Activated gamma-delta T cell treated with Interleukin-2 at 50 U/mL for 16 hours (primary cell): ENCODE measurements around the gene WDR38.

Experiments used
- DNase-seq: peaks from one replicate; pipeline ENCODE4 v3.0.0-alpha.2; 2020

Gene WDR38

DNA sequence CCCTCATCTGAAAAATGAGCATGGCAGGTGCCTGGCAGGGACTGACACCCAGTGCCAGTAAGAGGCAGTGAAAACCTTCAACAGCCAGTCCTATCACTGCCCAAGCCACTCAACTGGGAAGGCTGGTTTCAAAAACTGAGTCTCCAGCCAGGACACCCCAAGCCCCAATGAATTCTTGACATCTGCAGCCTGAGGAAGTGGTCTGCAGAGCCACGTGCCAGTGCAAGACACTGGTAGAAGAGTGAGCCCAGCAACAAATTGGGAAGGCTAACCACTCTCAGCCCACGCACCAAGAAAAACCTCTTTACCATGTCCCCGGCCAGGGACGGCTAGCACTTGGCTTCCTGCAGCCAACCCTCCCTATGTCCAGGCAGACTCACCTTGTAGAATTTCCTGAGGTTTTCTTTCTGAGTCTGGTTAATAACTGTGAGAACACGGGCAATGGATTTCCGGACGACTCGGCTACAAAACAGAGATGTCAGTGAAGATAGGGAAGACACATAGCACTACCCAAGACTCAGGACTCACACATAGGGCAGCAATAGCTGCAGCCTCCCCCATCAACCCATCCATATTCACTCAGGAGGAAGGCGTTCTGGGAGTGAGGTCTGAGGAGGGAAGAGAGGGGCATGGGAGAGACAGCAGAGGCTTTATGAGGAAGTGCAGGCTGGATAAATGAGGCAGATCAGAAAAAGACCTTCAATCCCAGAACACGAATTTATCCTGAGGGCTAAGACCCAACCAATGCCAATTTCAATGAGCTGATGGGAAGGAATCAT is 6.7 kb downstream of the WDR38 start:
- DNase-seq = no peak

GRCh38 chr9:124860582-124861341 is 7.5 kb downstream of the WDR38 start:
- DNase-seq = no peak

- DNase-seq = peak; percentile 95
Observed at GRCh38 chr9:124861342-124862229, 8.3 kb downstream of the WDR38 start, which contains the start of the genes ARPC5L and RPL35. TSS of gene ARPC5L (plus strand) at chr9:124862130. CDS start at chr9:124869291, 7,161 bp downstream. TSS of gene RPL35 (minus strand) at chr9:124861957. CDS start at chr9:124861912, 45 bp downstream.

DNA sequence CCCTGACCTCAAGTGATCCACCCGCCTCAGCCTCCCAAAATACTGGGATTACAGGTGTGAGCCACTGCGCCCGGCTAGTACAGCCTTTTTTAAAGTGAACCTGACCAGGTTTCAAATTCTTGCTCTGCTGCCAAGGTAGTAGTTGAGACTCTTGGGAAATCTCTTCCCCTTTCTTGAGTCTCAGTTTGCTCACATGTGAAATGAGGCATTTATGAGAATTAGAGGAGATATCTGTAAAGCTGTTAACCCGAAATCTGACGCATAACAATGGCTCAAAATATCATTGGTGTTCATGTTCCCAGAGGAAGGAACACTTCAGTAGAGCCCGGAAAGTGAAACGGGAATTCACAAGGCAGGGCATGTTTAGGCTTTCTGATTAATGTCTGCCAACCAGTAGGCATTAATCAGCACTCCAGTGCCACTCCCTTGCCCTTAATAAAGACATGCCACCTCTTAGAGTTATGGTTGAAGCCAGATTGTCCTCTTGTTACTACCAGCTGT is 10.2 kb downstream of the WDR38 start:
- DNase-seq = no peak

- peak; percentile 85 for DNase-seq
Observed at GRCh38 chr9:124868511-124869465, 15.5 kb downstream of the WDR38 start.

GRCh38 chr9:124869466-124869985 is 16.3 kb downstream of the WDR38 start:
- DNase-seq = peak; percentile 38

- DNase-seq = peak; percentile 80
Observed at GRCh38 chr9:124869986-124870560, 16.8 kb downstream of the WDR38 start.

DNA sequence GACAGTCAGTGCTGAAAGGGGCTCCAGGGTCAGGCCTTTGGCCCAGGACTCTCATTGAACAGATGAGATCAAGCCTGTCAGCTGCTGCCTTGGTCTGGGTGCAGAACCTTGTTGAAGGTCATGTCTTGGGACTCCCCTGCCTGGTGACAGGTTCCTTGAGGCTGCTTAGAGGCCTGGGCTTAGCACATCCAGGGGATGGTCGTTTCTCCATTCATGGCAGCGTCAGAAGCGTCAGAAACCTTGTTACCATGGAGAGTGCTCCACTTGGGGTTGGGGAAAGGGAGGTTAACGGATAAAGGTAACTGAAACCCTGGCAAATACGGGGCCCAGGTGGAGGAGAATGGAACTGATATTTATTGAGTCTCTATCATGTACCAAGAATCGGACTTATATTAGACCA is 17.5 kb downstream of the WDR38 start:
- DNase-seq = no peak

GRCh38 chr9:124871156-124871561 is 17.9 kb downstream of the WDR38 start:
- DNase-seq = no peak

DNA sequence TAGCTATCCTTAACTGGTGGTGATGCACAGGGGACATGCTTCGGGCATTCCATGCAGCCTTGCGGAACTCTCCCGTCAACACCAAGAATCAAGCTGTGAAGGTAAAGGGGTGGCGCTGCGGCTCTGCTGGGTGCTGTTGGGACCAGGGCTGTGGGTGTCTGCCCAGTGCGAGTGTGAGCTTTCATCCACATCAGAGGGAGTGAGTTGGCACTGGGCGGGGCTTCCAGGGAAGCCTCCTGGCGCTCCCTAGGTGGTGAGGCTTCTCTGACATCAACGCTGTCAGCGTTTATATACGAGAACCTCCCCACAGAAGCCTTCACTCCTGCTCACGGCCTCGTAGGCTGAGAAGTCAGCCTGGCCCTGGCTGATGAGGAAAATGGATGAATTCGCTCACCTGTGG is 20.4 kb downstream of the WDR38 start:
- DNase-seq = peak; percentile 44

DNA sequence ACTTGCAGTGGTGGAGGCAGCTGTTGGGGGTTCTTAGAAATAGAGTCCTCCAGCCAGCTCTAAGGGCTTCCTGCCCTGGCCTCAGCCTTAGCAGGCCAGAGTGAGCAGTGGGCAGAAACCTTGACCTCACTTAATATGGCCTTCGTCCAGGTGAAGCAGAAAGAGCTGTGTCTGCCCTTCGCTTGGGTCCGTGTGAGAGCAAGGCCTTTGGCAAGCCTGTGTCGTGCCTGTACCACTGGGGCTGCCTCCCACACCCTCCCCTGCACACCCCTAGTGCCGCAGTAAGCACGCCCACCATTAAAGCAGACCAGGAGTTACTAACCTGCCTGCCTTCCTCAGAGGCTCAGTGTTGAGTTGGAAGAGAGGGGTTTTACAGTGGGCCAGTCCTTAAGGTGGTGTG is 22.2 kb downstream of the WDR38 start:
- DNase-seq = no peak

- DNase-seq = no peak
Observed at GRCh38 chr9:124877021-124877782, 23.9 kb downstream of the WDR38 start.

GRCh38 chr9:124878021-124878420 is 24.8 kb downstream of the WDR38 start:
- DNase-seq = no peak

DNA sequence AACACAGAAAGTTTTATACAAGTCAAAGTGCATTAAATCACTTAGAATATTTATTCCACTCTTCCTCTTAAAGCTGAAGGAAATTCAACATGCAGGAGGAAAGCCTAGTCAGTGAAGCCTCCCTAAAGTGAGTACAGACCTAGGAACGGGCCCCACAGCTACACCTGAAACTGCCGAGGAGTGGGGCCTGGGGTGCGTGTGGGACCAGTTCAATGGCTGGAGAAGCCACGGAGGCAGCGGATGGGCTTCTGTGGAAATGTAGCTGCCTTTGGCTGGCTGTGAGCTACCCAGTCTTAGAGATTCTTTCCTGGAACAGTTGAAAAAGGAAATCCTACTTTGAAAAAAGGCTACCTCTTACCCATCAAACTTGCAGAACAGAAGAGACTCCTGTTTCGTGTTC is 25.3 kb downstream of the WDR38 start:
- no peak for DNase-seq

DNA sequence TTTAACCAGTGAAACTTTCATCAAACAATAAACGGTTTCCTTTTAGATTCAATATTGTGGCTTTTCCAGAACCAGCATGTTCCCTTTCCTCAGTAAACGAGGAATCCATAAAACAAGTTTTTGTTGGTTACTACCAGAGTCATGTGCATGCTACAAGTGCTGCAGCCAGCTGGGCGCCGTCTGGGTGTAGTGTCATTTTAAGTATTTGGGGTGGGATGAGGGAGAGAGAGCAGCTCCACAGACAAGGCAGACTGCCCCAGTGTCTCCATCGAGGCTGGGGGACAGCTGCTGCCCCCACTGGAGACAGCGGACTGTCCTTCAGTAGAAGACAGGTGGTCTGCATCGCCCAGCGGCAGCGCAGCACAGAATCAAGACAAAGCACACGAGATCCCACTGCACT is 26.0 kb downstream of the WDR38 start:
- no peak for DNase-seq

DNA sequence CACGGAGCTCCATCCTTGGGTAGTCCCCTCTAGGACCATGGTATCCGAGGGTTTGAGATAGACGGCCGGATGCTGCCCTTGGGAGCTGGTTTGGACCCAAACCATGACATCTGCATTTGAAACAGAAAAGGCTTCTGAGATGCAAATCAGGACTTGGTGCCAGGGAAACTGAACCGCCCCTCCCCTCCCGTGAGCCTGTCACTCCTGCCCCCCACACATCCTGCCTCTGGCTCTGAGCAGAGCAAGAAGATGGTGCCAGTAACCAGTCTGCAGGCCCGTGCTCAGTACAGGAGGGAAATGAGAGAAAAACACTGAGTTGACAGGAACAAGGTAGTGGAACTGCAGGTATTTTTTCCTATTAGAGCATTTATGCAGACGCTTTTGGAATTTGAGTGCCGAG is 27.2 kb downstream of the WDR38 start:
- no peak for DNase-seq

DNA sequence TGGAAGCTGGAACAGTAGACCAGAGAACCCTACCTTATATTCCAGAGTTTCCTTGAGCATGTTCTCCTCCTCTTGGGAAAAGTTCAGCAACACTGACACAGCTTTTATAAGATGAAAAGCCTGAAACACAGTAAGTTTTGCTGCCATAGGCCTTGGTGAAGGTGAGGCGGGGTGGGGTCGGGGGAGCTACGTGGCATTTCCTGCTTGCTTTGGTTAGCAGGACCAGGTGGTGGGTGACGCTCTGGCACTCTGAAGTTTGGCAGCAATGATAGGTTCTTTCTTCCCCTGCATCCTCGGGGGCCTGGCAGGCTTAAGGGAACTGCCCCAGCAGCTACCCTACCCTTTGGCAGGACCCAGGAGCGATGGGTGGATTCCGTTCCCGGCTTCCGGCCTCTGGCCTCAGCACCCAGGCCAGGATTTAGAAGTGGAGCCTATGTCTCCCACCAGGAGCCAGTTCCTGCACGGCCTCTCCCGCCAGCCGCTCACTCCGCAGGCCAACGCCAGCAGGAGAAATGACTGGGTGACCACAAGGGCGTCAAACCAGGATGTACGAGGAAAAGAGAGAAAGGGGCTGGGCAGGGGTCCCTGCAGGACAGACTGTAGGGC is 28.0 kb downstream of the WDR38 start:
- DNase-seq = no peak

- DNase-seq = no peak
Observed at GRCh38 chr9:124882231-124882630, 29.0 kb downstream of the WDR38 start.

- DNase-seq = no peak
Observed at GRCh38 chr9:124884376-124884775, 31.1 kb downstream of the WDR38 start.

GRCh38 chr9:124885551-124885950 is 32.3 kb downstream of the WDR38 start:
- no peak for DNase-seq
